H1 (cell line): ENCODE data around the gene AKTIP. TPM values are rescaled to one million over a fixed set of nuclear protein-coding genes. Genes with fewer than 3 reads are reported as not detected.

ENCODE experiments used
- CTCF ChIA-PET: fragments of 300-600 bp; sonication (Branson Sonifier 250); formaldehyde crosslinking; loops from one replicate; lab custom pipeline; 2021; ENCODE audit not compliant: partially characterized antibody; lab: Charles Lee
- POLR2A ChIA-PET: fragments of 300-600 bp; sonication (Branson Sonifier 250); formaldehyde crosslinking; loops from one replicate; lab custom pipeline; 2021; ENCODE audit warnings: inconsistent platforms; ENCODE audit not compliant: partially characterized antibody; lab: Charles Lee
- DNase-seq, 2 experiments: peaks; one replicate each; pipeline versions ENCODE4 v3.0.0 to v3.0.0-alpha.2; 2010 to 2022; ENCODE audit warnings: low spot score in 2 of 2, low read depth in 1 of 2, mixed read lengths in 1 of 2
- FAIRE-seq: peaks from 2 replicates; lab custom pipeline; 2011; peaks lifted over from hg19 to GRCh38; lab: Jason Lieb, UNC
- H2AFZ ChIP-seq: 2 replicates; pipeline ENCODE4 v1.8.1; 2012; ENCODE audit warnings: low read length, inconsistent platforms
- H2AK5ac ChIP-seq: 2 replicates; pipeline ENCODE4 v1.6.1; 2013; ENCODE audit warnings: low read depth, low read length
- H2BK120ac ChIP-seq: replicated peaks from 2 replicates; pipeline ENCODE3; 2013; ENCODE audit warnings: low read depth, low read length, inconsistent platforms
- H2BK12ac ChIP-seq: 2 replicates; pipeline ENCODE4 v1.6.1; 2013; ENCODE audit warnings: low read depth, low read length
- H2BK15ac ChIP-seq: 2 replicates; pipeline ENCODE4 v1.6.1; 2013; ENCODE audit warnings: low read length
- H2BK20ac ChIP-seq: 2 replicates; pipeline ENCODE4 v1.6.1; 2013; ENCODE audit warnings: low read length
- H2BK5ac ChIP-seq: 2 replicates; pipeline ENCODE4 v1.6.1; 2013; ENCODE audit warnings: low read depth, low read length
- H3K14ac ChIP-seq: 2 replicates; pipeline ENCODE4 v1.6.1; 2013; ENCODE audit warnings: inconsistent platforms; ENCODE audit not compliant: insufficient read length
- H3K18ac ChIP-seq: 2 replicates; pipeline ENCODE4 v1.6.1; 2013; ENCODE audit warnings: low read length; ENCODE audit errors: extremely low read depth
- H3K23ac ChIP-seq: 2 replicates; pipeline ENCODE4 v1.6.1; 2013; ENCODE audit warnings: inconsistent platforms; ENCODE audit not compliant: insufficient read length
- H3K23me2 ChIP-seq: 2 replicates; pipeline ENCODE4 v1.6.1; 2013; ENCODE audit warnings: low read depth, low read length
- H3K27ac ChIP-seq: 2 replicates; pipeline ENCODE4 v1.6.1; 2011; ENCODE audit warnings: low read depth, low read length, inconsistent platforms
- H3K27me3 ChIP-seq, 4 experiments: replicated peaks in 1 of 4; 1 replicate in 1 of 4; 2 replicates in 3 of 4; pipeline versions ENCODE4 v1.6.1 to v1.8.1; 2011 to 2013; ENCODE audit warnings: low read length in 3 of 4, mild to moderate bottlenecking in 3 of 4, inconsistent platforms in 2 of 4, mixed read lengths in 2 of 4, moderate library complexity in 1 of 4; ENCODE audit not compliant: control insufficient read depth in 3 of 4, insufficient read depth in 3 of 4; ENCODE audit errors: extremely low read depth in 1 of 4
- H3K36me3 ChIP-seq, 4 experiments: 2 replicates each; pipeline versions ENCODE4 v1.6.1 to v1.8.1; 2011 to 2013; ENCODE audit warnings: mild to moderate bottlenecking in 4 of 4, low read length in 3 of 4, moderate library complexity in 2 of 4, control low read depth in 1 of 4, inconsistent platforms in 1 of 4; ENCODE audit not compliant: insufficient read depth in 4 of 4, control insufficient read depth in 2 of 4
- H3K4ac ChIP-seq: replicated peaks from 2 replicates; pipeline ENCODE3; 2013; ENCODE audit warnings: low read length, low read depth, mixed read lengths, inconsistent platforms; ENCODE audit not compliant: insufficient read length
- H3K4me1 ChIP-seq, 4 experiments: replicated peaks in 1 of 4; 1 replicate in 1 of 4; 2 replicates in 3 of 4; pipeline versions ENCODE4 v1.6.1 to v1.8.1; 2011 to 2013; ENCODE audit warnings: low read length in 3 of 4, inconsistent platforms in 2 of 4, mixed read lengths in 1 of 4; ENCODE audit not compliant: insufficient read depth in 4 of 4, control insufficient read depth in 3 of 4
- H3K4me2 ChIP-seq, 2 experiments: 2 replicates each; pipeline versions ENCODE4 v1.6.1 to v1.8.1; 2011 to 2013; ENCODE audit warnings: low read depth in 2 of 2, low read length in 2 of 2, control low read depth in 1 of 2, inconsistent platforms in 1 of 2, mild to moderate bottlenecking in 1 of 2; ENCODE audit not compliant: insufficient read depth in 1 of 2
- H3K4me3 ChIP-seq, 4 experiments: fragments of 200-600, 300-600 bp in 1 of 4; sonication (generic), shearing (Covaris generic), sonication (Bioruptor Twin) in 1 of 4; 2 replicates each; pipeline versions ENCODE4 v1.5.1 to v1.8.1; 2011 to 2016; ENCODE audit warnings: low read length in 4 of 4, low read depth in 3 of 4, control low read depth in 2 of 4, inconsistent platforms in 2 of 4, mild to moderate bottlenecking in 2 of 4, mixed read lengths in 1 of 4, moderate library complexity in 1 of 4; ENCODE audit not compliant: insufficient read depth in 2 of 4; ENCODE audit errors: extremely low read depth in 1 of 4
- H3K56ac ChIP-seq: replicated peaks from 2 replicates; pipeline ENCODE3; 2013; ENCODE audit warnings: low read depth, mild to moderate bottlenecking, mixed read lengths, low read length, inconsistent platforms; ENCODE audit not compliant: insufficient read length
- H3K79me1 ChIP-seq: 2 replicates; pipeline ENCODE4 v1.6.1; 2013; ENCODE audit warnings: low read depth, low read length, control low read depth
- H3K79me2 ChIP-seq, 2 experiments: 2 replicates each; pipeline versions ENCODE4 v1.6.1 to v1.8.1; 2012 to 2013; ENCODE audit warnings: low read length in 2 of 2, mild to moderate bottlenecking in 2 of 2, inconsistent platforms in 1 of 2; ENCODE audit not compliant: insufficient read depth in 2 of 2, control insufficient read depth in 1 of 2
- H3K9ac ChIP-seq, 4 experiments: replicated peaks in 1 of 4; 1 replicate in 1 of 4; 2 replicates in 3 of 4; pipeline versions ENCODE4 v1.6.1 to v1.8.1; 2011 to 2013; ENCODE audit warnings: low read depth in 3 of 4, low read length in 3 of 4, control low read depth in 2 of 4, mild to moderate bottlenecking in 2 of 4, moderate library complexity in 2 of 4, inconsistent platforms in 1 of 4; ENCODE audit errors: extremely low read depth in 1 of 4
- H3K9me3 ChIP-seq, 2 experiments: 2 replicates each; pipeline versions ENCODE4 v1.6.1 to v1.8.1; 2012 to 2013; ENCODE audit warnings: mild to moderate bottlenecking in 2 of 2, moderate library complexity in 2 of 2, control low read depth in 1 of 2, inconsistent platforms in 1 of 2, low read depth in 1 of 2, low read length in 1 of 2, mixed read lengths in 1 of 2; ENCODE audit not compliant: insufficient read depth in 2 of 2
- H4K20me1 ChIP-seq, 2 experiments: replicated peaks in 1 of 2; 2 replicates each; pipeline versions ENCODE3 to v1.8.1; 2011 to 2013; ENCODE audit warnings: inconsistent platforms in 2 of 2, low read length in 2 of 2, mild to moderate bottlenecking in 1 of 2; ENCODE audit not compliant: insufficient read depth in 2 of 2, control insufficient read depth in 1 of 2
- H4K5ac ChIP-seq: 2 replicates; pipeline ENCODE4 v1.6.1; 2013; ENCODE audit warnings: low read length, low read depth, mixed read lengths, inconsistent platforms; ENCODE audit not compliant: insufficient read length
- H4K8ac ChIP-seq: 2 replicates; pipeline ENCODE4 v1.8.0; 2013; ENCODE audit warnings: mild to moderate bottlenecking, moderate library complexity, low read length, inconsistent platforms; ENCODE audit not compliant: insufficient read depth; ENCODE audit errors: extremely low read depth
- H4K91ac ChIP-seq: replicated peaks from 2 replicates; pipeline ENCODE3; 2013; ENCODE audit warnings: low read length, mixed read lengths, inconsistent platforms; ENCODE audit not compliant: insufficient read length
- WGBS, 2 experiments: shearing (Covaris generic) in 1 of 2; methylation state at CpG; one replicate each; pipeline versions ENCODE4 v1.1.6 to v1.1.7; 2013 to 2015; ENCODE audit warnings: low lambda C conversion rate in 2 of 2, mixed read lengths in 2 of 2, inconsistent platforms in 1 of 2, low coverage in 1 of 2, missing lambda C conversion rate in 1 of 2; ENCODE audit not compliant: insufficient replicate concordance in 2 of 2, insufficient coverage in 1 of 2, insufficient read length in 1 of 2; ENCODE audit errors: extremely low coverage in 1 of 2, missing lambda C conversion rate in 1 of 2; 5-methylcytosine and 5-hydroxymethylcytosine counted together
- polyA plus RNA-seq, 7 experiments: library from polyadenylated mRNA; depleted of rRNA in 3 of 7; stranded (reverse) in 5 of 7; unstranded in 2 of 7; fragments of >200 nt in 5 of 7; fragments of 200-250 nt in 2 of 7; gene quantifications; 1 replicate in 5 of 7; 2 replicates in 1 of 7; 4 replicates in 1 of 7; pipeline versions ENCODE4 v1.2.1 to v1.2.3, GENCODE V29; 2011 to 2013; ENCODE audit warnings: missing spikeins in 2 of 7, mixed read lengths in 2 of 7
- total RNA-seq: library from RNA; stranded (reverse); fragmentation: NEBNext Ultra II Directional; extraction: Animal tissue kit (Norgen Biotek cat#: 25700); gene quantifications from 2 replicates; pipeline ENCODE4 v1.2.1, GENCODE V29; 2021

Gene AKTIP
- total and polyA plus RNA-seq, 2 of the 8 experiments (the other 6 are each of a cell fraction or from before 2014, with no cell fraction given), result 15.0 to 15.6 TPM

GRCh38 chr16:53519417-53520091 is 16.5 kb upstream of the AKTIP start:
- no peak overlapping the region for H2BK120ac ChIP-seq
- 90% methylated on average over 8 of the region's 8 CpGs; no CpG with 5 or more reads in 1 of the 2 experiments for WGBS, 2 experiments
- CTCF ChIA-PET, result interaction anchor here (1.4 kb wide), 1 partner anchor 10 kb away, joined by 6 read pairs; no protein-coding TSS in a partner anchor

More at GRCh38 chr16:53519417-53520091, 16.5 kb upstream of the AKTIP start:
- no peak overlapping the region for H2BK5ac ChIP-seq
- no peak overlapping the region for H4K5ac ChIP-seq
- H4K20me1 ChIP-seq, result no peaks in the 10 kb centered on the region
- DNase-seq, result no peak
- no peak overlapping the region for H2BK15ac ChIP-seq
- H2AFZ ChIP-seq, result 0 out of 2 replicates have a peak overlapping the region, but pooled peaks have one; percentile 49
- no peaks in the 10 kb centered on the region for H3K79me2 ChIP-seq
- no peak overlapping the region for H3K14ac ChIP-seq
- no peaks in the 10 kb centered on the region for H3K9me3 ChIP-seq
- H3K27ac ChIP-seq, result no peak overlapping the region
- H4K8ac ChIP-seq, result no peak overlapping the region
- H3K4ac ChIP-seq, result no peak overlapping the region
- H3K4me2 ChIP-seq, result no peak overlapping the region
- no peak for FAIRE-seq
- H2AK5ac ChIP-seq, result no peak overlapping the region
- no peak overlapping the region for H2BK12ac ChIP-seq
- H3K36me3 ChIP-seq, result no peaks in the 10 kb centered on the region
- no peak overlapping the region for H3K18ac ChIP-seq
- H3K4me1 ChIP-seq, result no peaks in the 10 kb centered on the region
- H2BK20ac ChIP-seq, result no peak overlapping the region
- POLR2A ChIA-PET, result no interaction called here
- H4K91ac ChIP-seq, result no peak overlapping the region
- no peak overlapping the region for H3K4me3 ChIP-seq
- no peaks in the 10 kb centered on the region for H3K27me3 ChIP-seq
- no peak overlapping the region for H3K56ac ChIP-seq
- no peak overlapping the region for H3K23ac ChIP-seq
- no peaks in the 10 kb centered on the region for H3K23me2 ChIP-seq
- H3K79me1 ChIP-seq, result no peaks in the 10 kb centered on the region
- no peak overlapping the region for H3K9ac ChIP-seq
